ENCODE measurements around the gene PYGB. TPM values are rescaled to one million over a fixed set of nuclear protein-coding genes. Genes with fewer than 3 reads are reported as not detected.

Gene PYGB
- total RNA-seq, 6 donors from 2014 or later, result 59.4 to 128 (median 98.4) TPM

DNA sequence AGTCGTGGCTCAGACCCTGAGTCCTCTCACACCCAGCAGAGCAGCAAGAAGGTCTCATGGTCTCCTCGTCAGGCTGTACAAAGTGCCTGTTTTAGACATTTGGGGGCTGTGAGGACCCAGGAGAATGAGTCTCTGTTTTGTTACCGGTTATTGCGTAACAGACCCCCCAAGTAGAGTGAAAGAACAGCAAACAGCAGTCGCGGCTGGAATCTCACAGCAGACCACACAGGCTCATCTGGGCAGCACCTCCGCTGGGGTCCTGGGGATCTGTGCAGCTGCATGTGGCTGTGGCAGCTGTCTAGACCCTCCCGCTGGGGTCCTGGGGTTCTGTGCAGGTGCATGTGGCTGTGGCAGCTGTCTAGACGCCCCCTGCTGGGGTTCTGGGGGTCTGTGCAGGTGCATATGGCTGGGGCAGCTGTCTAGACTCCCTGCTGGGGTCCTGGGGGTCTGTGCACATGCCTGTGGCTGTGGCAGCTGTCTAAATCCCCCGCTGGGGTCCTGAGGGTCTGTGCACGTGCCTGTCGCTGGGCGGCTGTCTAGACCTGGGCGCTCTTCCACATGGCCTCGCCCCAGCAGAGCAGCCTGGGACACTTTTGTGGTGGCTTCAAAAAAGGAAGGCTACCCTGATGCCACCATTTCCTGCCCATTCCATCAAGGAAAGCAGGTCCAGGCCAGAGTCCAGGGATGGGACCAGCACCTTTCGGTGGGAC, 27.7 kb upstream of the PYGB start:
- Histone ChIP-seq H3K27me3 (no peaks in the 10 kb centered on the region), H3K36me3 (peaks cover 20 to 63% (median 41%) of the 10 kb centered on the region in 4 donors), H3K27ac (no peak overlapping the region), H3K4me1 (no peaks in the 10 kb centered on the region), H3K9me3 (no peaks in the 10 kb centered on the region), H3K4me3 (no peak overlapping the region)
- ATAC-seq (ENCODE audit: low FRiP score in 2 of 2), result no peak
- TF ChIP-seq, protein P1, sequence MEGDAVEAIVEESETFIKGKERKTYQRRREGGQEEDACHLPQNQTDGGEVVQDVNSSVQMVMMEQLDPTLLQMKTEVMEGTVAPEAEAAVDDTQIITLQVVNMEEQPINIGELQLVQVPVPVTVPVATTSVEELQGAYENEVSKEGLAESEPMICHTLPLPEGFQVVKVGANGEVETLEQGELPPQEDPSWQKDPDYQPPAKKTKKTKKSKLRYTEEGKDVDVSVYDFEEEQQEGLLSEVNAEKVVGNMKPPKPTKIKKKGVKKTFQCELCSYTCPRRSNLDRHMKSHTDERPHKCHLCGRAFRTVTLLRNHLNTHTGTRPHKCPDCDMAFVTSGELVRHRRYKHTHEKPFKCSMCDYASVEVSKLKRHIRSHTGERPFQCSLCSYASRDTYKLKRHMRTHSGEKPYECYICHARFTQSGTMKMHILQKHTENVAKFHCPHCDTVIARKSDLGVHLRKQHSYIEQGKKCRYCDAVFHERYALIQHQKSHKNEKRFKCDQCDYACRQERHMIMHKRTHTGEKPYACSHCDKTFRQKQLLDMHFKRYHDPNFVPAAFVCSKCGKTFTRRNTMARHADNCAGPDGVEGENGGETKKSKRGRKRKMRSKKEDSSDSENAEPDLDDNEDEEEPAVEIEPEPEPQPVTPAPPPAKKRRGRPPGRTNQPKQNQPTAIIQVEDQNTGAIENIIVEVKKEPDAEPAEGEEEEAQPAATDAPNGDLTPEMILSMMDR (IDR thresholded peaks at IDR 0.05), result no peak
- no peak for TF ChIP-seq POLR2AphosphoS5 (IDR thresholded peaks at IDR 0.05)
- no peak for TF ChIP-seq EP300 (IDR thresholded peaks at IDR 0.05)
- no peak for TF ChIP-seq POLR2A (IDR thresholded peaks at IDR 0.05)
- DNase-seq, result peak in 1 of 2 donors; percentile 47
- WGBS, 2 donors, result 63 to 84% methylated on average over 5 to 13 of the region's 16 CpGs

DNA sequence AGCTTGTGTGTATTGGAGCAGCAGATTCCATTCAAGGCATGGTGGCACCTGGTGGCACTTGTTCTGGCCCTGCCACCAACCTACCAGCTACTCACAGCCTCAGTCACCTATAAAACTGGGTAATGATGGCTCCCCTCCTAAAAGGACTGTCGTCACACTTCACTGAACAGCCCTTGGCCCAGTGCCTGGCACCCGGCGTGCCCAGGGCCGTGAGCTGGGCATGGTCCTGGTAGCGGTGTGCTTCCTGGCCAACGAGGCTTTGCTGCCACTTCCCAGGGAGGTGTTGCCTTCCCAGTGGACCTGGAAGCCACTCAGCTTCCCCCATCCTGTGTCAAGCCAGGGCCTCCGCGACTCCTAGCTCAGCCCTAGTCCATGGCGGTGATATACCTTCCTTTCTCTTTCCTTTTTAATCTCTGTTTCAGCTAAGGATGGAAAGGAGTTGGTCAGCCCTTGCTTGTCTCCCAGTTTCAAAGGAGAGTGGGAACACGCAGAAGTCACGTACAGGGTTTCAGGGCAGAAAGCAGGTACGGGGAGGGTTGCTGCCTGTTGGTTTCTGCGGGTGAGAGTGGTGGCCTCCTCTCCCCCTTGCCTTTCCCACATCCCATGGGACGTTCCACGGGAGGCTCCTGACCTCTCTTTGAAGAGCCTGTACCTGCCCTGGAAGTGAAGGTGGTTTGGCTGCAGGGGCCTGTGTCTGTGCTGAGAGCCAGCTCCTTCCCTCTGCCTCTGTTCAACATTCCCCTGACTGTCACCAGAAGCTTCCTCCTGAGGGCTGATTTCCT, 26.9 kb upstream of the PYGB start:
- Histone ChIP-seq H3K27me3 (no peaks in the 10 kb centered on the region), H3K27ac (no peak overlapping the region), H3K4me3 (no peak overlapping the region), H3K4me1 (no peaks in the 10 kb centered on the region), H3K36me3 (peaks cover 12 to 59% (median 36%) of the 10 kb centered on the region in 4 donors), H3K9me3 (no peaks in the 10 kb centered on the region)
- peak in 1 of 2 donors; percentile 75 for DNase-seq
- TF ChIP-seq POLR2A (IDR thresholded peaks at IDR 0.05) (no peak), EP300 (IDR thresholded peaks at IDR 0.05) (no peak), POLR2AphosphoS5 (IDR thresholded peaks at IDR 0.05) (no peak)
- TF ChIP-seq, protein P1 (IDR thresholded peaks at IDR 0.05), result no peak
- WGBS, 2 donors, result 82 to 88% methylated on average over 15 of the region's 15 CpGs
- no peak for ATAC-seq (ENCODE audit: low FRiP score in 2 of 2)

DNA sequence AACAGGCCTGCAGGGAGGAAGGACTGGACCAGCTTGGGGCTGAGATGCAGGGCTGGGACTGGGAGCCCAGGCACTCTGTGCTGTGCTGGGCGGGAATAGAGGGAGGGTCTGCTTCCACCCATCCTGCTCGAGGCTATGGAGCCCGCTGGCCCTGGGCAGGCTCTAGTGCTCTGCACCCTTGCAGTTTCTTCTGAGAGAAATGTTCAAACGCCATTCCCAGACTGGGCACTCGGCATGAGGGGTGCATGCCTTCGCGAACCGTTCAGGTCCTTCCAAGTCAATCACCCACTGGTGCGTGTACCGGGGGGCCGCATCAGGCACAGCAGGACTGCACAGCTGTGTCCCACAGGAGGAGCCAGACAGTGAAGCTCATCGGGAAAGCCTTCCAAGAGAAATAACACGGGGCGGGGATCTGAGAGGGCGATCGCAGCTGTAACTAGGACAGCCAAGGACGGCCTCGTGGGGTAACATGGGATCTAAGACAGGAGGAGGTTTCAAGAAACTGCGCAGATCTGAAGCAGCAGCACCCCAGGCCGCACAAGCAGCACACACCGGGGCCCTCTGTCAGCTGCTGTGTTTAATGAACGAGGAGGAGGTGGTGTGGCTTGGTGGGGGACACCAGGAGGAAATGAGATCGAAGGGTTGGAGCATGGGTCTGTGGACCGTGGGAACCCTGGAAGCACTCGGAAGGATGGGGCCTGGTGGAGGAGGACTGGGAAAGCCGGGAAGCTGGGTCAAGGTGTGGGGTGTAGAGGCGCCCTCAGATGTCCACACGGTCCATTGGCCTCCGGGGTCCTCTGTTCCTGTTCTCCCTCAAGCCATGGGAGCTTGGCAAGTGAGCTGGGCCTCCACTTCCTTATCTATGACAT, 26.1 kb upstream of the PYGB start:
- Histone ChIP-seq H3K4me1 (peaks cover 2 to 5% (median 3%) of the 10 kb centered on the region in 4 donors), H3K36me3 (peaks cover 12 to 50% (median 29%) of the 10 kb centered on the region in 4 donors), H3K27me3 (no peaks in the 10 kb centered on the region), H3K27ac (no peak overlapping the region), H3K4me3 (no peak overlapping the region), H3K9me3 (no peaks in the 10 kb centered on the region)
- ATAC-seq (ENCODE audit: low FRiP score in 2 of 2), result peak in 1 of 2 donors; percentile 76
- TF ChIP-seq EP300 (IDR thresholded peaks at IDR 0.05) (no peak), POLR2AphosphoS5 (IDR thresholded peaks at IDR 0.05) (no peak), POLR2A (IDR thresholded peaks at IDR 0.05) (no peak)
- TF ChIP-seq, protein P1 (IDR thresholded peaks at IDR 0.05), result no peak
- DNase-seq, result peak in 1 of 2 donors; percentile 36
- WGBS, 2 donors, result 90 to 91% methylated on average over 29 of the region's 29 CpGs

DNA sequence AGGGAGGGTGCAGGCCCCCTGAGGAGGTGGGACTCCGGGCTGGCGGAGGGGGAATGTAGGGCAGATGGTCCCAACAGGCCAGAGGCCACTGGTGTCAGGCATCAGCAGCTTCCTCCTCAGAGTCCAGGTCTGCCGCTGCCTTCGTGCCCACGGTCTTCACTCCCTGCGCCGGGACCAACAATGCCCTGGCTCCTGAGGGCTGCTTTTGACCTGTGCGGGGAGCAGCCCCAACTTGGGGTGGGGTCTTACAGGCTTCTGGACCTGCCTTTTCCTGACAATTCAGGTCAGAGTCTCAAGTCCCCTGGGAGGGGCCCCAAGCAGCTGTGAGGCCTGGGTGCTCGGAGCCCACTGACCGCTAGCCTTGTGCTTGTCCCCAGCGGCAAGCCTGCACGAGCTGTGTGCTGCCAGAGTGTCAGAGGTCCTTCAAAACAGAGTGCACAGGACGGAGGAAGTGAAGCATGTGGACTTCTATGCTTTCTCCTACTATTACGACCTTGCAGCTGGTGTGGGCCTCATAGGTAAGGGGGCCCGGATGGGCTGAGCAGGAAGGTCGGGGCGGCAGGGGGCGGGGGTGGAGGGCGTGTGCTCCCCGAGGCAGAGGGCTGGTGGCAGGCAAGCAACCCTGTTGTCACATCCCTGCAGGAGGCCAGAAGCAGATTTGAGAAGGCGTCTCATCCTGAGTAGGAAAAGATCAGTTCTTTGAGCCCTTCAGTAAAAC, 25.3 kb upstream of the PYGB start:
- Histone ChIP-seq H3K27me3 (no peaks in the 10 kb centered on the region), H3K9me3 (no peaks in the 10 kb centered on the region), H3K4me3 (no peak overlapping the region), H3K27ac (no peak overlapping the region), H3K36me3 (peaks cover 7 to 42% (median 21%) of the 10 kb centered on the region in 4 donors), H3K4me1 (peaks cover 8 to 13% (median 10%) of the 10 kb centered on the region in 4 donors)
- no peak for ATAC-seq (ENCODE audit: low FRiP score in 2 of 2)
- TF ChIP-seq, protein P1 (IDR thresholded peaks at IDR 0.05), result no peak
- no peak for TF ChIP-seq POLR2A (IDR thresholded peaks at IDR 0.05)
- peak in 1 of 2 donors; percentile 49 for DNase-seq
- WGBS, 2 donors, result 88 to 89% methylated on average over 9 to 21 of the region's 21 CpGs
